ENCODE results near the gene FKBP1B.

- TF ChIP-seq CTCF (IDR thresholded peaks at IDR 0.05) (no peak), USF2 (CRISPR knock-in tag; IDR thresholded peaks at IDR 0.05) (no peak), SMAD3 (CRISPR knock-in tag; IDR thresholded peaks at IDR 0.05; ENCODE audit: borderline replicate concordance) (no peak), ELF4 (CRISPR knock-in tag; IDR thresholded peaks at IDR 0.05; ENCODE audit: low read depth) (no peak), ZNF512 (CRISPR knock-in tag; IDR thresholded peaks at IDR 0.05; ENCODE audit: borderline replicate concordance) (no peak), SP1 (CRISPR knock-in tag; conservative IDR thresholded peaks at IDR 0.05) (no peak)
Observed at GRCh38 chr2:24046599-24046929, 3.0 kb upstream of the FKBP1B start.
